Measurements from ENCODE around the gene SRSF2.

SRSF2 gene

GRCh38 chr17:76737082-76737675 lies at the start of gene SRSF2:
Gene SRSF2, minus strand, starts transcription at chr17:76737331. Its CDS starts 171 bp downstream, at chr17:76737160.
- peaks cover 19% of the 10 kb centered on the region for H3K4me1 ChIP-seq (ENCODE audit: control insufficient read depth, low read depth, low read length)

GRCh38 chr17:76784926-76785325 lies 47.8 kb upstream of the SRSF2 start:
- H3K27me3 ChIP-seq (ENCODE audit: control insufficient read depth, insufficient read depth, low read length) = no peaks in the 10 kb centered on the region
- H3K4me1 ChIP-seq (ENCODE audit: control insufficient read depth, low read depth, low read length) = no peaks in the 10 kb centered on the region
- H3K9ac ChIP-seq (ENCODE audit: low read length) = no peak overlapping the region
- no peak overlapping the region for H3K27ac ChIP-seq (ENCODE audit: low read length)
- no peaks in the 10 kb centered on the region for H3K9me3 ChIP-seq (ENCODE audit: control insufficient read depth, low read depth, low read length)
- H3K4me3 ChIP-seq (ENCODE audit: low read length) = no peak overlapping the region
- H3K36me3 ChIP-seq (ENCODE audit: control insufficient read depth, low read depth, low read length) = no peaks in the 10 kb centered on the region

More at GRCh38 chr17:76737082-76737675, at the start of gene SRSF2:
- Histone ChIP-seq H3K4me3 (ENCODE audit: low read length) (peak within 1 kb of the TSS; percentile 90), H3K9ac (ENCODE audit: low read length) (peak within 1 kb of the TSS; percentile 99), H3K36me3 (ENCODE audit: control insufficient read depth, low read depth, low read length) (peaks cover 49% of the 10 kb centered on the region), H3K27me3 (ENCODE audit: control insufficient read depth, insufficient read depth, low read length) (no peaks in the 10 kb centered on the region), H3K27ac (ENCODE audit: low read length) (peak within 1 kb of the TSS; percentile 96), H3K9me3 (ENCODE audit: control insufficient read depth, low read depth, low read length) (no peaks in the 10 kb centered on the region)

- H3K27me3 ChIP-seq (ENCODE audit: control insufficient read depth, insufficient read depth, low read length) = no peaks in the 10 kb centered on the region
- H3K4me1 ChIP-seq (ENCODE audit: control insufficient read depth, low read depth, low read length) = no peaks in the 10 kb centered on the region
- H3K9me3 ChIP-seq (ENCODE audit: control insufficient read depth, low read depth, low read length) = no peaks in the 10 kb centered on the region
- no peak overlapping the region for H3K9ac ChIP-seq (ENCODE audit: low read length)
- H3K36me3 ChIP-seq (ENCODE audit: control insufficient read depth, low read depth, low read length) = peaks cover 6% of the 10 kb centered on the region
- no peak overlapping the region for H3K27ac ChIP-seq (ENCODE audit: low read length)
- H3K4me3 ChIP-seq (ENCODE audit: low read length) = no peak overlapping the region
Measured at GRCh38 chr17:76783146-76783545, 46.0 kb upstream of the SRSF2 start.

DNA sequence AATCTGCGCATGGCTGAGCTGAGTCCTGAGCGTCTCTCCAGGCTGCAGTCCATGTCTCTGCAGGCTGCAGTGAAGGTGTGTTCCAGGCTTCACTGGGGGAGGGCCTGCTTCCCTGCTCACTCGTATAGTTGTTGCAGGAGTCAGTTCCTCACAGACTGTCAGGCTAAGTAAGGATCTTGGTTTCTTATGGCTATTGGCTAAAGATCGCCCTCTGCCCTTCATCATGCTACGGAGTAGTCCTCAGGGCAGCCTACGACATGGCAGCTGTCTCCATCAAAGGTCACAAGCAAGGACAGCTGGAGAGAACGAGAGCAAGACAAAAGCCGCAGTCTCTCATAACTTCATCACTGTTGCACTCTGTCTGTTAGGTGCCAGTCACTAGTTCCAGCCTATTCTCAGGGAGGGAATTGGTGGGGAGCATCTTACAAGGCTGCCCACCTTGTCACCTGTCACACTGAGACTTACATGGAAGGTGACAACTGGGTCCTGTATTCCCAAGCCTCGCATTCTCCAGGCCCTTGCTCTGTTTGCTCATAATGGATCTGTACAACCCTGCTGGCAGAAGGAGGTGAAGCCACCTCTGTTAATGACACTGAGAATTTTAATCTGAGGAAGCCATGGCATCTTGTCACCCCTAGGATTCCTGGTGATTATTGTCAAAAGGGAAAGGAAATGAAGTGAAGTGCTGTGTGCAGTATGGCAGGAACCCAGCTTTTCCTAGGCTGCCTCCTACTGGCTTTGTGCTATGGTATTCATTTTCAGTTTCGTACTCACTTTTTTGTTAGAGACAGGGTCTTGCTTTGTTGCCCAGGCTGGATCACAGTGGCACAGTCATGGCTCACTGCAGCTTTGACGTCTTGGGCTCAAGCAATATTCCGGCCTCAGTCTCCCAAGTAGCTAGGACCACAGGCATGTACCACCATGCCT lies 44.2 kb upstream of the SRSF2 start:
- Histone ChIP-seq H3K36me3 (ENCODE audit: control insufficient read depth, low read depth, low read length) (peaks cover 10% of the 10 kb centered on the region), H3K27me3 (ENCODE audit: control insufficient read depth, insufficient read depth, low read length) (no peaks in the 10 kb centered on the region), H3K9ac (ENCODE audit: low read length) (no peak overlapping the region), H3K4me3 (ENCODE audit: low read length) (no peak overlapping the region), H3K27ac (ENCODE audit: low read length) (no peak overlapping the region), H3K4me1 (ENCODE audit: control insufficient read depth, low read depth, low read length) (no peaks in the 10 kb centered on the region), H3K9me3 (ENCODE audit: control insufficient read depth, low read depth, low read length) (no peaks in the 10 kb centered on the region)

DNA sequence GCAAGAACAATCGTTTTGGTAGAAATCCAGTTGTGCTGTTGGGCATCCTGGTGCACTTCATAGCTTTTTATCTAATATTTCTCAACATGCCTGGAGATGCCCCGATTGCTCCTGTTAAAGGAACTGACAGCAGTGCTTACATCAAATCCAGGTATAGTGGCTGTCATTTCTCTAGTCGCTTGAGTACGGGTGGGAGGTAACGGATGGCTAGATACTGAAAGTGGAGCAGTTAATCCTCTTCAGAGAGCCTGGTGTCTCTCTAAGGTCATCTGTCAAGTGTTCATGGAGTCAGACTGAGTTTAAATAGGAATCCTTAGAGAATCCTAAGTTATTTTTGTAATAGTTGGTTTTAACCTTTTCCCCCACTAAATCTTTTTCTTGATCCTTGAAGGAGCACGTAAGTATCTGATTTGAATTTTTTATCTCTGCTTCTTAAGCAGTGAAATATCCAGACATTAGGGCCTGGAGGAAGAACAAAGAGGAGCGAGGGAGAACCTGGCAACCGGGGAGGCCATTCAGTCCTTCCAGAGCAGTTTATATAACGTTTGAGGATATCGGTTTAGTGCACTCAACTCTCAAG lies 38.0 kb upstream of the SRSF2 start:
- no peaks in the 10 kb centered on the region for H3K9me3 ChIP-seq (ENCODE audit: control insufficient read depth, low read depth, low read length)
- H3K4me1 ChIP-seq (ENCODE audit: control insufficient read depth, low read depth, low read length) = no peaks in the 10 kb centered on the region
- no peak overlapping the region for H3K27ac ChIP-seq (ENCODE audit: low read length)
- H3K27me3 ChIP-seq (ENCODE audit: control insufficient read depth, insufficient read depth, low read length) = no peaks in the 10 kb centered on the region
- H3K9ac ChIP-seq (ENCODE audit: low read length) = no peak overlapping the region
- H3K36me3 ChIP-seq (ENCODE audit: control insufficient read depth, low read depth, low read length) = peaks cover 20% of the 10 kb centered on the region
- no peak overlapping the region for H3K4me3 ChIP-seq (ENCODE audit: low read length)

DNA sequence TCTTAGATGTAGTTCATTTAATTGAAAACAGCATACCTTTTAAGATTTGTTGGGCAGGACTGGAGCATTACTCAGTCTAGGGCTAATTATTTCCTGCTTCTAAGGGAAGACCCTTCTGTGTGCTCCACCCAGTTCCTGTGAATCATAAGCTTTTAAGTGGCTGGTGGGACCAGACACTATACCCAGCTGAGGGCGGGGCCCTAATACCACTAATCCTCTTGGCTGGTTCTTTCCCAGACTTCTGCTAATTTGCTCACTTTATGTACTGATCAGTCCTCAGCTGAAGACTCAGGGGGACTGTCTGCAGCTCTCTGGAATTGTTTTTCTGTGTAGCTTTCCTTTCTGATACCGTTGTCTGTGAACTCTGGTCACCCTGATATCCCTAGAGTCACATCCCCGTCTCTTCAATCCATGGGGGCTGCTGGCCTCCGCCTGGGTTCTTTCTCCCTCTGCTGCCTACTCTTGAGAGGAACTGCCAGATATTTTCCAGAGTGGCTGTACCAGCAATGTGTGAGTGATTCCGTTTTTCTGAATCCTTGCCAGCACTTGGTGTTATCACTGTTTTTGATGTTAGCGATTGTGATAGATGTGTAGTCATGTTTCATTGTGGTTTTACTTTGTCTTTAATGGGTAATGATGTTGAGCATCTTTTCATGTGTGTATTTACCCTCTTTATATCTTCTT lies 35.9 kb upstream of the SRSF2 start:
- no peaks in the 10 kb centered on the region for H3K9me3 ChIP-seq (ENCODE audit: control insufficient read depth, low read depth, low read length)
- no peak overlapping the region for H3K4me3 ChIP-seq (ENCODE audit: low read length)
- H3K27me3 ChIP-seq (ENCODE audit: control insufficient read depth, insufficient read depth, low read length) = no peaks in the 10 kb centered on the region
- no peak overlapping the region for H3K27ac ChIP-seq (ENCODE audit: low read length)
- no peaks in the 10 kb centered on the region for H3K4me1 ChIP-seq (ENCODE audit: control insufficient read depth, low read depth, low read length)
- no peak overlapping the region for H3K9ac ChIP-seq (ENCODE audit: low read length)
- peaks cover 13% of the 10 kb centered on the region for H3K36me3 ChIP-seq (ENCODE audit: control insufficient read depth, low read depth, low read length)

GRCh38 chr17:76758570-76758969 lies 21.4 kb upstream of the SRSF2 start:
- Histone ChIP-seq H3K9me3 (ENCODE audit: control insufficient read depth, low read depth, low read length) (no peaks in the 10 kb centered on the region), H3K27me3 (ENCODE audit: control insufficient read depth, insufficient read depth, low read length) (no peaks in the 10 kb centered on the region), H3K9ac (ENCODE audit: low read length) (no peak overlapping the region), H3K27ac (ENCODE audit: low read length) (no peak overlapping the region), H3K36me3 (ENCODE audit: control insufficient read depth, low read depth, low read length) (no peaks in the 10 kb centered on the region), H3K4me1 (ENCODE audit: control insufficient read depth, low read depth, low read length) (no peaks in the 10 kb centered on the region), H3K4me3 (ENCODE audit: low read length) (no peak overlapping the region)

DNA sequence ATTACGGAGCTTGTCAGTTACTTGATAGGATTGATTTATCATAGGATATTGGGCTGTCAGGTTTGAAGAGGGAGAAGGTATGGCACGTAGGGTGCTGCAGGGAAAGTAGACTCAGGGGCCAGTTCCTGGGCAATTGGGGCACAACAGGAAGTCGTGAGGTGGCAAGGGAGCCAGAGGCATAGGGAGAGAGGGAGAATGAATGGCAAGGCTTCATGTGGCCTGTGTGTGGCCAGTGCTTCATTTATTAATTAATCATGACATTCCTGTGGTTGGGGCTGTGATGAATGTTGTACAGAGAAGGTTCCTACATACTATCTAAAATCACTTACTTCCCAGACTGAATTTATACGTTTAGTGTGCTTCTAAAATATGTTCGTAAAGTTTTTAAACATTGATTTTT lies 20.1 kb upstream of the SRSF2 start:
- no peaks in the 10 kb centered on the region for H3K4me1 ChIP-seq (ENCODE audit: control insufficient read depth, low read depth, low read length)
- H3K27me3 ChIP-seq (ENCODE audit: control insufficient read depth, insufficient read depth, low read length) = no peaks in the 10 kb centered on the region
- H3K9ac ChIP-seq (ENCODE audit: low read length) = no peak overlapping the region
- H3K4me3 ChIP-seq (ENCODE audit: low read length) = no peak overlapping the region
- no peaks in the 10 kb centered on the region for H3K9me3 ChIP-seq (ENCODE audit: control insufficient read depth, low read depth, low read length)
- no peaks in the 10 kb centered on the region for H3K36me3 ChIP-seq (ENCODE audit: control insufficient read depth, low read depth, low read length)
- H3K27ac ChIP-seq (ENCODE audit: low read length) = no peak overlapping the region

DNA sequence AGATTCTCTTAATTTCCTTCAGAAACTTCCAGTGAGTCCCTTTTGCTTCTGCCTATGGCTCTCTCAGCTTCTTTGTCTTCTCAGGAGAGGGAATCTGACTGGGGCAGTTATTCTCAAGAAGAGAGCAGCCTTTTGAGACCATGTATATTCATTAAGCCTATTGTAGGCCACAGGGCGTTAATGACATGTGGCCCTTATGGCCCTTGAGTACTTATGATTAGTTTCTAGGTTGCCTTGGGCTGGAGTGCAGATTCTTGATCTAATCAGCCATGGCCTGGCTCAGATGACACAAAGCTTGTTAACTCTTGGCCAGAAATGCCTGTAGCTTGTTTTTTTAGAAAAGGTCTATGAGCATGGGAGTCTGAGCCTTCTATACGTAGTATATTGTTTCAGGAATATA lies 18.2 kb upstream of the SRSF2 start:
- Histone ChIP-seq H3K9ac (ENCODE audit: low read length) (no peak overlapping the region), H3K4me1 (ENCODE audit: control insufficient read depth, low read depth, low read length) (no peaks in the 10 kb centered on the region), H3K9me3 (ENCODE audit: control insufficient read depth, low read depth, low read length) (no peaks in the 10 kb centered on the region), H3K36me3 (ENCODE audit: control insufficient read depth, low read depth, low read length) (no peaks in the 10 kb centered on the region), H3K4me3 (ENCODE audit: low read length) (no peak overlapping the region), H3K27ac (ENCODE audit: low read length) (no peak overlapping the region), H3K27me3 (ENCODE audit: control insufficient read depth, insufficient read depth, low read length) (no peaks in the 10 kb centered on the region)

DNA sequence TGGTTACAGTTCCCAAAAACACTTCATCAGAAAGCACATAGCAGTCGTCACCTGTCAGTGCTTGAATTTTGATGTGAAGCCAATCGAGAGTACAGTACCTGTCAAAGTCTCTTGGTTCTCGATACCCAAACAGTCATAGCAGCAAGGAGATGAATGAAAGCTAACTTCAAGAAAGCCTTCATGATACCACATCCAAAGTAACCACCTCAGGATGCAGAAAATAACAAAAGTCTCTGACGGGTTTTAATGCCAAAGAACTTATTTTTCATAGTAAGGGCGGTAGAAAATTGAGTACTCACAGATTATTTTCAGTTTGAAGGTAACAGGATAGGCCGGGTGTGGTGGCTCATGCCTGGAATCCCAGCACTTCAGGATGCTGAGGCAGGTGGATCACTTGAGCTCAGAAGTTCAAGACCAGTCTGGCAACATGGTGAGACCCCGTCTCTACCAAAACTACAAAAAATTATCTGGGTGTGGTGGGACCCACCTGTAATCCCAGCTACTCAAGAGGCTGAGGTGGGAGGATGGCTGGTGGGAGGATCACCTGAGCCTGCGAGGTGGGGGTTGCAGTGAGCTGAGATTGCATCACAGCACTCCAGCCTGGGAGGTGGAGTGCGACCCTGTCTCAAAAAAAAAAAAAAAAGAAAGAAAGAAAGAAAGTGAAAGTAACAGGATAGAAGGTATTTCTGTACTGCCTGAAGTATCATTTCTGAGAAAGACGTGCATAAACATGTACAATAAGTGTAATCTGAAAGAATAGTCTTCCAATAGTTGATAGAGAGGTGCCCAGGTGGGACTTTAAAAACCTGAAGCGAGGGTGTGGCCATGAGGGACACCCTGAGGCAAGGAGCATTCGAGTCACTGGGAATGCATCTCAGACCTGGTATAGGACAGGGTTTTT lies 16.2 kb upstream of the SRSF2 start:
- Histone ChIP-seq H3K27me3 (ENCODE audit: control insufficient read depth, insufficient read depth, low read length) (no peaks in the 10 kb centered on the region), H3K9ac (ENCODE audit: low read length) (no peak overlapping the region), H3K9me3 (ENCODE audit: control insufficient read depth, low read depth, low read length) (no peaks in the 10 kb centered on the region), H3K36me3 (ENCODE audit: control insufficient read depth, low read depth, low read length) (no peaks in the 10 kb centered on the region), H3K4me3 (ENCODE audit: low read length) (no peak overlapping the region), H3K4me1 (ENCODE audit: control insufficient read depth, low read depth, low read length) (no peaks in the 10 kb centered on the region), H3K27ac (ENCODE audit: low read length) (no peak overlapping the region)
